Activated CD4-positive, CD25-positive, alpha-beta regulatory T cell treated with anti-CD3 and anti-CD28 coated beads, Interleukin-2, amount 50 U/mL, for 24 hours (primary cell): ENCODE results near the gene ADCY5.

Experiments used
- ATAC-seq, 2 donors: fragments of 150-1000 bp; cut with Tn5 transposase; one replicate each; pipeline ENCODE4 v1.10.0; 2021; ENCODE audit warnings: mild to moderate bottlenecking in 1 of 2, moderate library complexity in 1 of 2

The ADCY5 gene

DNA sequence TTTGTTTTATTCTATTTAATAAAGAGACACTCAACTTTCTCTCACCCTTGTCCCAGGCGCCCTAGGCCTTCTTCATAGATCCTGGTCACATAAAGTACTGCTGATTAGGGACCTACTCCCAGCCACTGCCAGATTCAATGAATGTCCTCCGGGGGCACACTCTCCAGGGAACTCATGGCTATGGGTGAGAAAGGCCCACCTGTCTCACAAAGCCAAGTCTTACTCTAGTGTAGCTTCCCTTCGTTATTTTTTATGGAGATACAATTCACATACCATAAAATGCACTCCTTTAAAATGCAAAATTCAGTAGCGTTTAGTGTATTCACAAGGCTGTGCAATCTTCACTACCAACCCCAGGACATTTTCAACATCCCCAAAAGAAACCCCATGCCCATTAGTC, 87.8 kb downstream of the ADCY5 start:
- no peak for ATAC-seq

DNA sequence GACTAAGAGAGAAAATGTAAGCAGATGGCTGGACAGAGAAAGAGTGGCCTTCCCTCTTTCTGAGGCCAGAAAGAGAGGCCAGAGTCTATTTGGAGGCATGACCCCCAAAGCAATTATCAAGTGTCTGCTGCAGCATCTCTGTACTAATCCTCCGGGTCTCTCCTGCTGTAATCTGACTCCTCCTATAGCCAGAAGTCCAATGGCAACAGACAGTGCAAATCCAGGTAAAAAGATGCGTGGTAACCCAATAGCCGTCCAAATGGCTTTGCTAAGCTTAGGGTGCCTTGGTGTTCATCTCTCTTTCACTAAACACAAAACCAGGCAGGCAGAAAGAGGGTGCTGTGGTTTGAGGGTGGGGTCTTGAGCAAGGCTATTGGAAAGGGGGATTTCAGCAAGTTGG, 91.6 kb downstream of the ADCY5 start:
- no peak for ATAC-seq

DNA sequence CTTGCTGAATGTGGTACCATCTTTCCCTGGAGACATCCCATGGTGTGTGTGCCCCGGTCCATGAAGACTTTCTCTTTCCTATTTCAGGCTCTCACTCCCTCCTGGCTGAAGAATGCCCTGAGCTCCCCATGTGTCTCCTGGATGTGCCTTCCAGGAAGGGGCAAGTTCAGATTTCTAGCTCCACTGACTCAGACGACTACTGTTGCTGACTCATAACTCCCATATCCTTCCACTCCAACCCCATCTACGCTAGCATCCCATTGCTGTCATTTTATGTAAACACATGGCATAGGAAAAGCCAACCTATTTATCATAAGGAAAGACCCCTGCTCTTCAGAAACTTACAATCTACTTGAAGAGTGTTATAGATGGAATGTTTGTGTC, 95.0 kb downstream of the ADCY5 start:
- ATAC-seq, result no peak

DNA sequence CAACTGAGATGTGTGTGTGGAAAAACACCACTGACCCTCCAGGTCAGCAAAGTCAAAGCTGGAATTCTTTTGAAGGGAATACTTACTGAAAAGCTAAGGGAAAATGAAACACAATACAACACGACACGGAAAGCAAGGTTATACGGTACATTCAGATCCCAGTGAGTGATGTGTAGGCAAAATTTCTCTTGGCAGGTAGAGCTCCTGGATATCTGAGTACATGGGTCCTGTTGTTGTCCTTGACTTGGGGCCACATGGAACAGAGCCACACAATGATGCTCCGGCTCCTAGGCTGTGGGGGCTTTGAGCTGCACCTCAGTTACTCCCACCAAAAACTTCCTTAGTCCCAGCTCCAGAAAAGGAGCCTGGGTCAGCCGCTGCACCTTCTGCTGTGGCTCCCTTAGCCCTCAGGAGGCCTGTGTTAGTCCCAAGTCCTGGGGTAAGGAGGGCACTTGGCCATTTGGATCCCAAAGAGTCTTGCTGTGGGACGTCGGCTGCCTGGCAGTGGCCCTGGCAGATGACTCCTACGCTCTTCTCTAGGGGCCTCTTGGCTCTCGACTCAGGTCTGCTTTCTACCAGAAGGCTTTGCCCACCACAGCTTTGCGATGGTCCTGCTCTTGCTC, 95.6 kb downstream of the ADCY5 start:
- ATAC-seq, result no peak

DNA sequence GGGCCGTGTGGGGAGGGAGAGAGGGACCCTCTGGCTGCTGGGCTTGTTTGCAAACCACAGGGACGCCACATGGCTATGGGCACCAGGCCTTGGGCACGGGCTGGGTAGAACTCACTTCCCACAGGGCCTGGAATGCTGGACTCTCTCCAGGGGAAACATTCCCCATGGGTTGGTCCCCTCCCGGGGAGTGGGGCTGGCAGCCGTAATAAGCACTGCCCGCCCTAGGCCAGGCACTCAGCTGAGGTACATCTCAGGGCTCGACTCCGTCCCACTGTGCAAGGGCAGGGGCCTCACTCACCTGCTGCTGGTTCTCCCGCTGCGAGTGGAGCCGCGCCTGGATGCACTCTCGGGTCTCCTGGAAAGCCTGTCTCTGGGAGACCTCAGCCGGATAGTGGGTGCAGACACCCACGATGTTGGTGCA, 96.7 kb downstream of the ADCY5 start:
- ATAC-seq, result no peak

DNA sequence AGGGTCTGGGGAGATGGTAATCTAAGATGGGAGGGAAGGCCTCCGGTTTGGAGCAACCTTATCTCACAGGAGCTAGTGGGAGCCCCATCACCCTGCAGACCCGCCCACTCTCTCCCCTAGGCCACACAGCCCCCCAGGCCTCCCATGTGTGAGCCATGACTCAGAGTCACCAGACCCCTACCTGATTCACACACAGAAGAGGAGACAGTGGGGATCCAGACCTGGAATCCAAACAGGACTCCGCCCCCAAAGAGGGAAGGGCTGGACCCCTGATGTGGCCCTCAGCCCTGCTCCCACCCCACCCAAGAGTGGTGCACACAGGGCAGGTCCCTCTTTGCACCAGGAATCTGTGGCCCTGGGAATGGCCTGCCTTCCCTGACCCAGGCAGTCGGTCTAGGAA, 97.4 kb downstream of the ADCY5 start:
- no peak for ATAC-seq

DNA sequence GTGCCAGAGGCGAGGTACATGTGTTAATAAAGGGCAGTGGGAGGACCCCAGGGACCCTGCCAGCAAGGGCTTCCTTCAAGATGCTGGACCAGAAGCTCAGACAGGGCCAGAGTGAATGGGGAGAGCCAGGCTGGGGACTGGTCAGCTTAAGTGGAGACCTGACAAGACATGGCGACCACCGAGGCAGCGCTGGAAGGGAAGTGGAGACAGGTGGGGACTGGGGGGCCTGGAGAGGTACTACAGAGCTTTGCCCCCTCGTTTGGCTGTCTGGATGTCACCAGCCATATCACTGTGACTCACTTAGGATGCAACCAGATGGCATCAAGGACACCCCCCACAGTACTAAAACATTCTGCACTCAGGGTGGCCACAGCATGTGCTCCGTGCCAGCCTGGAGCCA, 97.9 kb downstream of the ADCY5 start:
- ATAC-seq, result no peak

DNA sequence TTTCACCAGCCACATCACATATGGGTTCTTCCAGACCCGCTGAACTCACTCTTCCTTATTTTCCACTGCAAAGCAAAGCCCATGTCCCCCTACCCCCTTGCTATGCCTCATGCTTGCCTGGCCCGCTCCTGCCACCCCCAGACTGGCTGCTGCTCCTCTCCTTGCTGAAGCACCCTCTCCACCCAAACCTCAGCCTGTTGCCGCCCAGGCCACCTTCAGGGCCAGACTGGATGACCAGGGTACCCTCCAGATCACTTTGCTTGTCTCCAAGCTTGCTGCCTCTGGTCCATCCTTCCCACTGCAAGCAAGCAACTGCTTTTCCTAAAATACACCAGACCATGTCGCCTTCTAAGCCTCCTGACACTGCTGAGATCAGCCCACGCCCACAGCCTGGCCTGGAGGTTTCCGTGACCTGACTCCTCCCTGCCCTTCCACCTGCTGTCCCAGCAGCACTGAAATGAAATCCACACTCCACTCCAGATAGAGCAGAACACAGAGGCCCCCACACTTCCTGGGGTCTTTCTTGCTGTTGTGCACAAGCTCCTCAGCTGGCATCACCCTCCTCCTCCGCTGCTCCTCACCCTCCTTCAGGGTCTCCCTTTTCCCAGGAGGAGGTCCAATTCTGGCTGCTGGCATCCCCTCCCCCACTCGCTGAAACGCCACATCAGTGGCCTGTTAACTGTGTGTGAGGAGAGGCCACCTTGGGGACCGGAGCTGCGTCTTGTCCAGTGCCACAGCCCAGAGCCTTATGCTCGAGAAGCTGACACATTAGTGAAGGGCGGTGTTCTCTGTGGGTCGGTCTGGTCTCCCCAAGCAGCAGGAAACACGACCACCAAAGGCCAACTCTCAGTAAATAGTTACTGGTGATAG, 99.1 kb downstream of the ADCY5 start:
- ATAC-seq, result no peak

DNA sequence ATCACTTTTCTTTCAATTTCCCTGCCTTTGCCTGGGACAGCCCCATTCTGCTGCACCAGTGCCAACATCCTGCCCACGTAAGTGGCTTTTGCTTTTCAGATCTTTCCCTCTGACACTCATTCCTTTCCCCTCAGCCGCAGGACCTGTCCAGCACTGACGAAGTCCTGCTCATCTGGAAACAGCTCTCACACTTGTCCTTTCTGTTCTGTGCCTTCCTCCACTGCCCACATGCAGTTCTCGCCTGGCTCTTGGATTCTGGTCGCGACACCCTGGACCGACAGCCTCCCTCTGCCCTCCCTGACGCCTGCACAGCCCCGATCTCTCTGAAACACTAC, 99.7 kb downstream of the ADCY5 start:
- ATAC-seq, result no peak

DNA sequence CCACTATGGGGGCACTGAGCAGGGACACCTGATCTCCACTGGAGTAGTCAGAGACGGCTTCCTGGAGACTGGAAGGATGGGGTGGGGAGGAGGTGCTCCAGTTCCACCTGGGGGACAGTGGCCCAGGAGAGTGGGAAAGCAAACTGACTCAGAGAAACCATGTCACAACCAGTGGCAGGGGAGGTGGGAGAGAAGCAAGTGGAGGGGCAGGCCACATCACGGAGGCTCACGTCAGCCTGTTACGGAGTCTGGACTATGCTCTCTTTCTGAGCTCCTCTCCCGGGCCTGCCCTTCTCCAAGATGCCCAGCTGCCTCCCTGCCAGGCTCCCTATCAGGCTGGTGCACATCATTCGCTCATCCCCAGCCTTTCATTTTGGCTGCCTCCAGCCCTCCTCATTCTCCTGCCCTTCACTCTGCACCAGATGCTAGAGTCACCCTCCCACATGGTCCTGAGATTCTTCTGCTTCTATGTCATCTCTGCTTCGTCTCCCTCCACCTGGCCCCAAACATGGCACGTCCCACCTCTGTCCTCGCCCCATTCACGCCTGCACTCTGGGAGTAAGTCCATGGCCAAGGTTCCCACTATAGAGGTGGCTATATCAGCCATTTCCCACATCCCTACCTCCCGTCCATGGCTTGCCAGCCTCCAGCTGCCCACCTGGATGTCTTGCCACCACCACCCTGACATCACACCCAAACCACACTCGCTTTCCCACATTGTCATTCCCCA, 100.3 kb downstream of the ADCY5 start:
- ATAC-seq, result no peak

DNA sequence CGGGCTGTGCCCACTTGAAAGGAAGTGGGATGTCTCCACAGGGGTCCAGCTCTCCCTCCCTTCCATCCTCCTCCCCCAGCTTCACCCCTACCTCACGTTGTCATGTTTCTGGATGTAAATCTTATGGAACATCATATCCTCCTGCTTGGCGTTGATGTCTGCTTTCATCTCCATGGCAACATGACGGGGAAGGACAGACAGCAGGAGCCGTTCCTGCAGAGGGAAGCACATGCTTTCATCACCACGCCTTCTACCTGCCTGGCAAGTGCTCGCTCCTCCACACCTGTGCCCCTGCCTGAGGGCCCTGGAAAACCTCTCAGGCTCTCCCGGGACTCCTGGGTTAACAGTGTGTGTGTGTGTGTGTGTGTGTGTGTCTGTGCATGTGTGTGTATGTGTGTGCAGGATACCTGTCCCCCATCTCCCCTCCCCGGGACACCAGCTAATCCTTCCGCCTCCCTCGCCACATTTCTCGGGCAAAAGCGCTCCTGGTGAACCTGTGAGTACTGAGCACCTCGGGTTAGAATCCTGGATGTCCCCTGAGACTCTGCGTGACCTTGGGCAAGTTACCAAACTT, 101.1 kb downstream of the ADCY5 start:
- no peak for ATAC-seq

DNA sequence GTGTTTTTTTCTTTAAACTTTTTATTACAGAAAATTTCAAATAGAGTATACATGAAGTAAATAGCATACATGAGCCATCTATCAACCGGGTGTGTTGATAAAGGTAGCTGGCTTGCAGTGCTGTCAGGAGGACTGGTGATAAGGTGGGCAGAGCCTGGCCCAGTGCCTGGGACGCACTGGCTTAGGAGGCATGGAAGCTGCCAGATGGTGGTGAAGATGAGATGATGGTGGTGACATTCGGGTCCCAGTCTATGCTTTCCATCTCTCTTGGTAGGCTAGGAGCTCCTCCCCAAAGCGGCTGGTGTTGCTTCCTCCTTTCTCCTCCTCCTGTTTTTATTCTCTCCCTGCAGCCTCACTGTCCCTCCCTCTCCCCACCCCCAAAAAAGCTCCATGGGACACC, 101.7 kb downstream of the ADCY5 start:
- ATAC-seq, result no peak

DNA sequence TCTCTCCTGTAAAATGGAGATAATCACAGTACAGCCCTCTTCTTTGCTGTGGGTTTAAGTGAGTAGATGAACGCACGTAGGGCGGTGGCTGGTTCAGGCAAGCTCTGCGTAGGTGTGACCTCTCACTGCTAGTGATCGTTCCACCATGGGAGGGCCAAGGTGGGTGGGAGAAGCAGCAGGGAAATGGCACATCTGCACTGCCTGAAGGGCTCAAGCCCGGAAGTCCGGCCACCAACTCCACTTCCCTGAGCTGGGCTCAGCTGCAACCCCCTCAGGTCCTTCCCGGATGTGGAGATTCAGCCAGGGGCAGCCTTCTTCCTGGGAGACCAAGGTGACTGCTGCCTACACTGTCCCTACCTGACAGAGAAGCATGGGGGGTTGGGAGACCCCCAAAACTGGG, 102.9 kb downstream of the ADCY5 start:
- no peak for ATAC-seq

DNA sequence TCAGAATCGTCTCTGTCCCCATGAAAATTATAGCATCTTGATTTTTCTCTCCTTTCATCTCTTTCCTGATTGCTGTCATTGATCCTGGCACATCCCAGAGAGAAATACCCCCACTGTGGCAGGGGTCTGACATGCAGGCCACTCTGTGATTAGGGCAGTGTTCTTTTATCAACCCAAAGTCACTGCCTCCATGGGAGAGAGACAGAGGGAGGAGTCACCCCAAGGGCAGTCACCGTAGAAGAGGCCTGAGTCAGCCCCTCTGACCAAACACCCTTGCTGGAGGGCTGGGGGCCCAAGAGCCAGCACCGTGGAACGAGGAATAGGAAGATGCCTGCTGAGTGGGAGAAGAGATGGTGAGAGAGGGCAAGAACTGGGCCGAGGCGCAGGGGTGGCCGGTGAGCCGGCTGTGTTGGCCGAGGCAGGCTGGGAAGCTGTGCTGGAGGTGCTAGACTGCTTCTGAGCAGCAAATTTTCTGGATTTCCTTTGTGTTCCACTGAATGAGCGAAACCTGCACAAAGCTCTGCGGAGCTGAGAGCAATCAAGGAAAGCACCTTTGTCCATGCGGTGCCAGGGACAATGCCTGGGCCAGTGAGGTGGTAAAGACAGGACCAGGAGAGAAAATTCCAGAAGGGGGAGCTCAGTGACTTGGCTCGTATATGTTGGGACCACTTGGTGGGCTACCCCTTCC, 103.8 kb downstream of the ADCY5 start:
- ATAC-seq, result no peak

DNA sequence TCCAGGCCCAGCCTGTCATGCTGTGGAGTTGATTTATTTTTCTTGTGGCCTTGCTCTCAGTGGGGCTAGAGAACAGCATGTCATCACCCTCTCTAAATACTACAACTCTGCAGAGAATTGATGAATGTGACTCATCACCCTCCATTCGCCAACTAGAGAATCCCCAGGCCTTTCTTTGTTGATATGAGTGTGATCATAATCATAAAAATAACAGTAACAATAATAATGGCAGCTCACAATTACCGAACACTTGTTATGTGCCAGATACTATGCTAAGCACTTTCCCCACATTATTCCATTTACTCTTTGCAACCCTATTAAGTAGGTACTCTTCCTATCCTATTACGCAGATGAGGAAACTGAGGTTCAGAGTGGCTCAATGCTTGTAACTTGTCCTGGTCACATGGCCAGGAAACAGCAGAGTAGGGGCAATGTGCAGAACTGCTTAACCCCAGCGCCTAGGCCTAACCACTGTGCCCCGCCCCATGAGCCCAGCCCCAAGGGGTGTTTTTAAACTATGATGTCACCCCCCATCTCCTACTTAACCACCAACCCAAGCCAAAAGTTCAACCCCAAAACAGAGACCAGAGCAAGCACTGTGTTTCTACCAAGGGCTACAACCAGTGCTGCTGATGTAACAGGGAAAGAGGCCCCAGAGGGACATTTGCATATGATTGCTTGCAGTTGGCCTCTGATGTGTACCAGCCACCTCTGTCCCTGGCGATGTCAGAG, 104.5 kb downstream of the ADCY5 start:
- ATAC-seq, result no peak

DNA sequence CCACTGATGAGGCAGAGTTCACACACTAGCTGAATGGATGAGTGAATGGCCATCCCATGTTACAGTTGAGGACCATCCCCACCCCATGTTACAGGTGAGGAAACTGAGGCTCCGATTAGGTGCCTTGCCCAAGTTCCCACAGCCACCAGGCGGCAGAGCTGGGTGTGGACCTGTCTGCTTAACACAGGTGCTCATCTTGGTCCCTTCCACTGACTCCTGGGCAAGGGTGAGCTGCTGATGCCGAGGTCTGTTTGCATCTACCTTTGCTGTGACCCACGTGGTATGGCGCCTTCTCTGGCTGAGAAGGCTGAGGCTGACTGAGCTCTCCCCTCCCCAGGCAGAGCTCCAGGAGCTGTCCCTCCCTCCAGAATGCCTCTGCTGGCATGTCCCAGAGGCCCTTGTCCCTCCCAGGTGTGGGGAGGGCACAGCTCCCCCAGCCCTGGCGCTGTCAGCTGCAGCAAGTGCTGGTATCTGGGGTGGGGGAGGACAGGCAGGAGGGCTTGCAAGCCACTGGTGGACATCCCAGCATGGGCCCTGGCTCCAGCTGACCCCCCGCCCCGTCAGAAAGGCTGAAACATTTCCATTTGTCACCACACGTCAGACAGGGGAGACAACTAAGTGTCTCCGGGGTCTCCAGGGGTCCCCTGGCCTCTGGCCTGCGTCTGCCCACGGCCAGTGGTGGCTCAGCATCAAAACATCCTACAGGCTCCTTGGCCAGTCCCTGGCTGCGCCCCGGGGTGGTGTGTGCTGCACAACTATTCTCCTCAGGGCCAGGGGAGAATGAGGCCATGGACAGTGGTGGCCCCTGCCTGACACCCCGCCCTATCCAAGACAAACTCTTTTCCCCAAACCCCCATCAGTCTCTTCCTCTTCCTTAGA, 105.4 kb downstream of the ADCY5 start:
- no peak for ATAC-seq

DNA sequence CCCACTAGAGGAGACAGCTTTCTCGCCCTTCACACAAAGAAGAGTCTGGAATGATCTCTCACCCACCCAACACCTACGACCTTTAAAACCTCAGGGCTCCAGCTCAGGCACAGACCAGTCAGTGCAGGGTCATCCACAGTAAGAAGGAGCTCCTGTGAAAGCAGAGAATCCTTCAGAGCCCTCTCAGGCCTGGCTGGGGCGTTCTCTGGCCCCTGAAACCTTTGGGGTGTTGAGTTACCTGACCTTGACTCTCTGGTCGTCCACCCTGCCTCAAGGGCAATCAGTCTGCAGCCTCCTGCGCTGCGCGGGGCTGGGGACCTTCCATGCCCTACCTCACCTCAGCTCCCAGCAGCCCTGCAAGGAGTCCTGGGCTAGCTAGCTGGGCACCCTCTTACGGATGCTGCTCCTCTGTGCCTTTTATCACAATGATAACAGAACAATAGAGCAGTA, 106.2 kb downstream of the ADCY5 start:
- no peak for ATAC-seq

DNA sequence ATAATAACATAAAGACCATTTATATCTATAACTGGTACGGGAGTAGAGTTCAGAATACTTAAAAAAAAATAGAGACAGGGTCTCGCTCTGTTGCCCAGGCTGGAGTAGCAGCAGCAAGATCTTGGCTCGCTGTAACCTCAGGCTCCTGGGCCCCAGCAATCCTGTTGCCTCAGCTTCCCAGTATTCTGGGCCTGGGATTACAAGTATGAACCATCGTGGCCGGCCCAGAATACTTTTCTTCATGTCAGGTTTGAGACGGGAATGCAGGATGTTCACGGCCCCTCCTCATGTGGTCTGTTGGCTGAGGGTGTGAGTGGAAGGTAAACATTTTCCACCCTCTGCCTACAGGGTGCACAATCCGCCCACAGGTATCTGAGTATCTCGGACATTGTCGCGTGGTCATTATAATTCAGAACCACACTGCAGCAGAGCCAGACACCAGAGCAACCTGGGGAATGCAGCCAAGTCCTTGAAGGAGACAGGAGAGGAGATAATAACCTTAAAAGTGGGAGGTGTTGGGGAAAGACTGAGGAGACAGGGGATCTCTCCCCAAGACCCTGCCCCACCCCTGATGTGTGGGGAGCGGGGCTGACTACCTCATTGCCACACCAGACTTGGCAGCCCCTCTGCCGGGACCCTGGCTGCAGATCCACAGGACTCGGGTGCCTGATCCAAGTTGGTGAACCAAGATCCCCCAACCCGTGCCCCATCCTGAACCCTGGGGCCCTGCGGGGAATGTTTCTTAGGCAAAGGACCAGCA, 106.8 kb downstream of the ADCY5 start:
- no peak for ATAC-seq

DNA sequence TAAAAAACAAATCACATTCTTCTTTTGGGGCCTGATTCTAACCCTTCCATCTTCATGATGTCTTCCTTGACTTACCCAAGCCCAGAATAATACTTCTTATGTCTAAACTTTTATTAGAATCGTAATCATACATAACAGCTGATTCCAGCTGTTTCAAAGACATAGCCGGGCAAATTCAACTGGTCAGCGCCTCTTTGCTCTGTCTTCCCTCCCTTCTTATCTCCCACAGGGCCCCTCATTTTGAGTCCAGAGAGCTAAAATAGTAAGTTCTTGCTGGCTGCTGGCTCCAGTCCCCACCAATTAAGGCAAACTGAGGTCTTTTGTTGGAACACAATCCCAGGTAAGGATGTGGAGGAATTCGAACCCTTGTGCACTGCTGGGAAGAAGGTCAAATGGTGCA, 108.6 kb downstream of the ADCY5 start:
- no peak for ATAC-seq

DNA sequence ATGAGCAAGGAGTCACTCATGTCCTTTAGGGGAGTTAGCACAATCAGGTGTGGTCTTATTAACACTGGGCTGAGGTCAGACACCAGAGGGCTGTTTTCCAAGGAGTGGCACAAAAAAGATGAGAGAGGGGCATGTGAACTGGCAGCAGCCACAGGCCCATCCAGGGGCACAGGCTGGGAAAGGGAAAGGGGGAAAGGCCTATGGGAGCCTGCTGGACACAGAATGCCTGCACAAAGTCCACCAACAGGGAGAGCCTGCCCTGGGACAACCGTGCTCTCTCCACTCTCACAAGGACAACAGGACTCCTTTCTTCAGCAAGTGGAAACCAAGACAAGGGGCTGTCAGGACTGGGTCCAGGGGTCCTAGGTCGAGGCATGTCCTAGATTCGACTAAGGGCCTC, 109.6 kb downstream of the ADCY5 start:
- ATAC-seq, result no peak
